SHP77 treated with DMSO at 0.1 percent for 48 hours (cell line): ENCODE results near the gene PHLPP2.

Source experiments
- DNase-seq: peaks from one replicate; lab custom pipeline; 2025; lab: John Stamatoyannopoulos, UW

PHLPP2 gene

GRCh38 chr16:71666928-71667707 is 57.4 kb downstream of the PHLPP2 start:
- no peak for DNase-seq

GRCh38 chr16:71666264-71666663 is 58.2 kb downstream of the PHLPP2 start:
- DNase-seq, result no peak

GRCh38 chr16:71659471-71659870 is 65.0 kb downstream of the PHLPP2 start:
- DNase-seq, result no peak

- DNase-seq, result no peak
Measured at GRCh38 chr16:71658771-71659170, 65.7 kb downstream of the PHLPP2 start.

GRCh38 chr16:71649704-71650103 is 74.8 kb downstream of the PHLPP2 start:
- DNase-seq, result no peak

GRCh38 chr16:71648921-71649320 is 75.6 kb downstream of the PHLPP2 start:
- DNase-seq, result no peak

- no peak for DNase-seq
Measured at GRCh38 chr16:71648162-71648561, 76.3 kb downstream of the PHLPP2 start.

- DNase-seq, result no peak
Measured at GRCh38 chr16:71647391-71647790, 77.1 kb downstream of the PHLPP2 start.

GRCh38 chr16:71645450-71645849 is 79.1 kb downstream of the PHLPP2 start:
- peak; percentile 30 for DNase-seq

GRCh38 chr16:71637398-71637797 is 87.1 kb downstream of the PHLPP2 start:
- no peak for DNase-seq

GRCh38 chr16:71635632-71636031 is 88.9 kb downstream of the PHLPP2 start:
- no peak for DNase-seq

- DNase-seq, result no peak
Measured at GRCh38 chr16:71631776-71632175, 92.7 kb downstream of the PHLPP2 start.

- DNase-seq, result no peak
Measured at GRCh38 chr16:71630808-71631207, 93.7 kb downstream of the PHLPP2 start.

- peak; percentile 71 for DNase-seq
Measured at GRCh38 chr16:71629278-71630016, 95.1 kb downstream of the PHLPP2 start.

- no peak for DNase-seq
Measured at GRCh38 chr16:71628810-71629209, 95.7 kb downstream of the PHLPP2 start.

- no peak for DNase-seq
Measured at GRCh38 chr16:71627731-71628181, 96.7 kb downstream of the PHLPP2 start.

GRCh38 chr16:71626858-71627213 is 97.7 kb downstream of the PHLPP2 start:
- no peak for DNase-seq

- DNase-seq, result no peak
Measured at GRCh38 chr16:71626018-71626857, 98.3 kb downstream of the PHLPP2 start, which contains the start of gene MARVELD3. Gene MARVELD3, plus strand, starts transcription at chr16:71626184. Its CDS starts 46 bp downstream, at chr16:71626230.

- DNase-seq, result no peak
Measured at GRCh38 chr16:71625113-71625850, 99.2 kb downstream of the PHLPP2 start.

GRCh38 chr16:71623597-71623996 is 100.9 kb downstream of the PHLPP2 start:
- no peak for DNase-seq

GRCh38 chr16:71622088-71622487 is 102.4 kb downstream of the PHLPP2 start:
- DNase-seq, result no peak

GRCh38 chr16:71618429-71618828 is 106.1 kb downstream of the PHLPP2 start:
- DNase-seq, result no peak
